GM12864 (cell line): ENCODE data around the gene ATP8A2.

Source experiments
- DNase-seq: peaks from one replicate; pipeline ENCODE4 v3.0.0-alpha.2; 2011; ENCODE audit warnings: low read depth
- H3K4me3 ChIP-seq: 2 replicates; pipeline ENCODE4 v1.5.1; 2011; ENCODE audit warnings: mild to moderate bottlenecking, low read depth, low read length, control low read depth
- CTCF ChIP-seq: IDR thresholded peaks from 2 replicates; pipeline ENCODE4 v1.5.1; 2011; ENCODE audit warnings: low read depth, mild to moderate bottlenecking, moderate library complexity, low read length, control low read depth, inconsistent platforms; ENCODE audit errors: missing control alignments

The ATP8A2 gene

GRCh38 chr13:25967144-25967543 is 595.4 kb downstream of the ATP8A2 start:
- DNase-seq, result no peak
- TF ChIP-seq CTCF, result no peak
- H3K4me3 ChIP-seq, result no peak overlapping the region

- H3K4me3 ChIP-seq, result no peak overlapping the region
- TF ChIP-seq CTCF, result no peak
- no peak for DNase-seq
These were observed 599.3 kb downstream of the ATP8A2 start for GRCh38 chr13:25971047-25971446.

GRCh38 chr13:25971459-25972145 is 599.8 kb downstream of the ATP8A2 start:
- DNase-seq, result no peak
- no peak overlapping the region for H3K4me3 ChIP-seq
- TF ChIP-seq CTCF, result no peak

GRCh38 chr13:25973085-25973484 is 601.3 kb downstream of the ATP8A2 start:
- no peak for DNase-seq
- H3K4me3 ChIP-seq, result no peak overlapping the region
- no peak for TF ChIP-seq CTCF

GRCh38 chr13:25973576-25973975 is 601.8 kb downstream of the ATP8A2 start:
- DNase-seq, result no peak
- no peak for TF ChIP-seq CTCF
- H3K4me3 ChIP-seq, result no peak overlapping the region

GRCh38 chr13:25977216-25977615 is 605.4 kb downstream of the ATP8A2 start:
- no peak overlapping the region for H3K4me3 ChIP-seq
- no peak for DNase-seq

More at GRCh38 chr13:25977216-25977615, 605.4 kb downstream of the ATP8A2 start:
- TF ChIP-seq CTCF, result no peak
